PC-9 (cell line): Measurements from ENCODE around the gene REEP2. TPM values are rescaled to one million over a fixed set of nuclear protein-coding genes. Genes with fewer than 3 reads are reported as not detected.

ENCODE experiments used
- BruUV-seq: library from RNA; stranded (reverse); fragments of 400-500 nt; replicated peaks from 2 replicates; lab custom pipeline; 2021; lab: Mats Ljungman, UMichigan
- CTCF ChIA-PET: fragments of 300-600 bp; sonication (Branson Sonifier 250); formaldehyde crosslinking; loops from one replicate; lab custom pipeline; 2022; ENCODE audit warnings: antibody characterized with exemption; lab: Charles Lee
- POLR2A ChIA-PET: fragments of 300-600 bp; sonication (Branson Sonifier 250); formaldehyde crosslinking; loops from one replicate; lab custom pipeline; 2022; ENCODE audit warnings: antibody characterized with exemption; ENCODE audit not compliant: unreplicated experiment; lab: Charles Lee
- DNase-seq, 2 experiments: peaks; one replicate each; pipeline versions ENCODE4 v3.0.0 to v3.0.0-alpha.2; 2015 to 2022; ENCODE audit warnings: mixed read lengths in 1 of 2
- H2AFZ ChIP-seq: fragments of 200-600 bp; sonication (generic); 2 replicates; pipeline ENCODE4 v1.8.1; 2017; ENCODE audit warnings: antibody characterized with exemption
- H3F3A ChIP-seq: fragments of 200-600 bp; sonication (generic); 2 replicates; pipeline ENCODE4 v1.8.1; 2017; ENCODE audit warnings: antibody characterized with exemption, mild to moderate bottlenecking, low read depth; ENCODE audit not compliant: insufficient read depth
- H3K27ac ChIP-seq: fragments of 200-600 bp; sonication (generic); 2 replicates; pipeline ENCODE4 v1.6.1; 2016; ENCODE audit warnings: mixed run types
- H3K27me3 ChIP-seq: fragments of 200-600 bp; sonication (generic); 2 replicates; pipeline ENCODE4 v1.6.1; 2016; ENCODE audit warnings: low read depth, mixed run types; ENCODE audit not compliant: insufficient read depth
- H3K36me3 ChIP-seq: fragments of 200-600 bp; sonication (generic); 2 replicates; pipeline ENCODE4 v1.6.1; 2016; ENCODE audit warnings: low read depth, mixed run types
- H3K4me1 ChIP-seq: fragments of 200-600 bp; sonication (generic); replicated peaks from 2 replicates; pipeline ENCODE4 v1.6.1; 2016; ENCODE audit warnings: mixed run types; ENCODE audit not compliant: insufficient read depth
- H3K4me2 ChIP-seq: fragments of 200-600 bp; sonication (generic); 2 replicates; pipeline ENCODE4 v1.6.1; 2017; ENCODE audit warnings: mixed run types
- H3K4me3 ChIP-seq: fragments of 200-600 bp; sonication (generic); 2 replicates; pipeline ENCODE4 v1.6.1; 2016; ENCODE audit warnings: mixed run types
- H3K79me2 ChIP-seq: fragments of 200-600 bp; sonication (generic); 2 replicates; pipeline ENCODE4 v1.6.1; 2017; ENCODE audit warnings: low read depth, mixed run types
- H3K9me2 ChIP-seq: fragments of 200-600 bp; sonication (generic); 2 replicates; pipeline ENCODE4 v1.8.1; 2017; ENCODE audit warnings: mild to moderate bottlenecking; ENCODE audit not compliant: insufficient read depth
- H3K9me3 ChIP-seq: fragments of 200-600 bp; sonication (generic); 2 replicates; pipeline ENCODE4 v1.8.1; 2016; ENCODE audit warnings: low read depth; ENCODE audit not compliant: insufficient read depth
- H4K20me1 ChIP-seq: fragments of 200-600 bp; sonication (generic); 2 replicates; pipeline ENCODE4 v1.8.1; 2017; ENCODE audit not compliant: insufficient read depth
- EZH2 ChIP-seq: fragments of 200-600 bp; sonication (generic); IDR thresholded peaks from 2 replicates; pipeline ENCODE4 v1.8.0; 2017; ENCODE audit warnings: antibody characterized with exemption, low read depth
- intact Hi-C: fragments of 100-400 bp; cut with micrococcal nuclease; formaldehyde crosslinking; loops from one replicate; pipeline ENCODE4 v1.10.0; 2022; ENCODE audit not compliant: unreplicated experiment
- total RNA-seq: library from RNA; stranded (reverse); gene quantifications from 2 replicates; pipeline ENCODE4 v1.2.3, GENCODE V29; 2021
- TF ChIP-seq, protein P1 (sequence below): fragments of 200-600 bp; sonication (generic); conservative IDR thresholded peaks from 2 replicates; pipeline ENCODE4 v1.6.1; 2017; ENCODE audit warnings: mixed run types, antibody characterized with exemption, mild to moderate bottlenecking, moderate library complexity

Gene REEP2
- total RNA-seq, 1 experiment from 2014 or later, result 0.87 TPM

DNA sequence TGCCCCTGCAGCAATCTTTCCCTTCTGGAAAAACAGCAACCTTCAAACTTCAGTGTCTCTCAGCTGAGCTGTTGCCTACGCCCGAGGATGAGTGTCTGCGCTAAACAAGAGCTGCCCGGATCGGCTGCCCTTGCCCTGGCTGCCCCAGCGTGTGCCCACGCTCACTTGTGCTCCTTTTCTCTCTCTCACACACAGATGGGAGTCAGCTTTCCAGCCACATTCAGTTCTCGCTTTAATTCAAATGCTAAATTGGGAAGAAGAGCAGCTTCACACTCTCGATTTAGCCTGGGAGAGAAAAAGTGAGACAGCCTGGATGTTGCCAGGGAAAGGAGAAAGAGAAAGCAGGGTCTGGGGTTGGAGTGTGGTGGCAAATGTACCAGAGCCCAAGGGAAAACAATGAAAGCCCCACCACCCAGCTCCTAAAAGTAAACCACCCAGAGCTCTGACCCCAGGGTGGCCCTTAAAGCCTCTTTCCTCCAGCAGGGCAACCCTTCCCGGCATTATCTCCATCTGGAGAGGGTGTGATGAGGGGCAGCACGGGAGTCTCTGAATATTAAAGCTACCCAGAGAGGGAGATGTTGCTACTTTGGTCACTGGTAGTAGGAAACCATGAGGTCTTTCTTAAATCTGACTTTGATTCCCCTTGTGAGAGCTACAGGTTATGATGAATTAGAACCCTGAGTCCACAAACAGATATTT is 16.5 kb downstream of the REEP2 start:
- no TSS peak for BruUV-seq
- H3K36me3 ChIP-seq, result no peaks in the 10 kb centered on the region
- H3K79me2 ChIP-seq, result no peaks in the 10 kb centered on the region
- H3K4me3 ChIP-seq, result no peak overlapping the region
- no peaks in the 10 kb centered on the region for H3F3A ChIP-seq
- no peaks in the 10 kb centered on the region for H3K9me3 ChIP-seq
- H3K4me1 ChIP-seq, result no peaks in the 10 kb centered on the region
- H3K27me3 ChIP-seq, result 0 out of 2 replicates have a peak, but pooled peaks cover 8% of the 10 kb centered on the region
- no peaks in the 10 kb centered on the region for H3K9me2 ChIP-seq
- TF ChIP-seq EZH2, result no peak
- TF ChIP-seq, protein P1, sequence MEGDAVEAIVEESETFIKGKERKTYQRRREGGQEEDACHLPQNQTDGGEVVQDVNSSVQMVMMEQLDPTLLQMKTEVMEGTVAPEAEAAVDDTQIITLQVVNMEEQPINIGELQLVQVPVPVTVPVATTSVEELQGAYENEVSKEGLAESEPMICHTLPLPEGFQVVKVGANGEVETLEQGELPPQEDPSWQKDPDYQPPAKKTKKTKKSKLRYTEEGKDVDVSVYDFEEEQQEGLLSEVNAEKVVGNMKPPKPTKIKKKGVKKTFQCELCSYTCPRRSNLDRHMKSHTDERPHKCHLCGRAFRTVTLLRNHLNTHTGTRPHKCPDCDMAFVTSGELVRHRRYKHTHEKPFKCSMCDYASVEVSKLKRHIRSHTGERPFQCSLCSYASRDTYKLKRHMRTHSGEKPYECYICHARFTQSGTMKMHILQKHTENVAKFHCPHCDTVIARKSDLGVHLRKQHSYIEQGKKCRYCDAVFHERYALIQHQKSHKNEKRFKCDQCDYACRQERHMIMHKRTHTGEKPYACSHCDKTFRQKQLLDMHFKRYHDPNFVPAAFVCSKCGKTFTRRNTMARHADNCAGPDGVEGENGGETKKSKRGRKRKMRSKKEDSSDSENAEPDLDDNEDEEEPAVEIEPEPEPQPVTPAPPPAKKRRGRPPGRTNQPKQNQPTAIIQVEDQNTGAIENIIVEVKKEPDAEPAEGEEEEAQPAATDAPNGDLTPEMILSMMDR, result no peak
- no peak overlapping the region for H3K27ac ChIP-seq
- no peak overlapping the region for H3K4me2 ChIP-seq
- intact Hi-C loops, result no loop called here
- ChIA-PET CTCF (interaction anchor here (0.6 kb wide), 1 partner anchor 475 kb away, joined by 5 read pairs; no protein-coding TSS in a partner anchor), POLR2A (interaction anchor here (0.7 to 0.9 kb wide), 2 partner anchors 71 to 954 kb away, joined by 4 read pairs; no protein-coding TSS in a partner anchor)
- no peak overlapping the region for H2AFZ ChIP-seq
- H4K20me1 ChIP-seq, result no peaks in the 10 kb centered on the region
- no peak for DNase-seq

DNA sequence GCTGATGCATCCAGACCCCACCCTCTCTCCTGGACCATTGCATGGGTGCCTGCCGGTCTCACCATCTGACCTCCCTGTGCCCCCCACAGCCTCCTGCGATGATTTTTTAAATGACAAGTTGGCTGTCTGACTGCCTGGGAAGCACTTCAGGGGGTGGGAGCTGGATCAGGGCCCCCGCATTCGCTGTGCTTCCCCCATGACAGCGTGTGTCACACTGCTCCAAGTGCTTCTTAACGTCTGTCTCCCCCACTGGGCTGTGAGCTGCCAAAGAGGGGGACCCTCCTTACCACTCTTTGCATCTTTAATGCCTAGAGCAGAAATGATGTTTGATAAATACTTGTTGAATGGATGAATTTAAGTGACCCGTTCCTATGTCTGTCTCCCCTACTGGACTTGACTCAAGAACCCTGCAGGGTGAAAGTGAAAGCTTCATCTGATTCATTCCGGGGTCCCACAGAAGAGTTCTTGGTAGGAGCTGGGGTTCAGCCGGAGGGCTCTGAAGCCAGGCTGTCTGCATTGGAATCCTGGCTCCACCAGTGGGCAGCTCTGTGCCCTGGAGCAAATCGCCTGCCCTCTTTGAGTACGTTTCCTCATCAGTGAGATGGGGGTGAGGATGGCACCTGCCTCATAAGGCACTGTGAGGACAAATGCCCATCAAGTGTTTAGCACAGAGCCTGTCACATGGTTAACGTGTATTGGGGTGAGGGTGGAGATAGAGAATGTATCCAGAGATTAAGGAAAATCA is 18.8 kb downstream of the REEP2 start:
- Histone ChIP-seq H4K20me1 (no peaks in the 10 kb centered on the region), H3K27ac (no peak overlapping the region), H3K36me3 (no peaks in the 10 kb centered on the region), H3K79me2 (no peaks in the 10 kb centered on the region), H3K4me1 (no peaks in the 10 kb centered on the region), H3K4me3 (no peak overlapping the region), H3F3A (peaks cover 4% of the 10 kb centered on the region; the same call in 1 of the 2 replicates), H3K27me3 (0 out of 2 replicates have a peak, but pooled peaks cover 8% of the 10 kb centered on the region), H2AFZ (no peak overlapping the region), H3K4me2 (no peak overlapping the region), H3K9me2 (no peaks in the 10 kb centered on the region), H3K9me3 (no peaks in the 10 kb centered on the region)
- DNase-seq, result no peak
- intact Hi-C loops, result no loop called here
- ChIA-PET POLR2A (no interaction called here), CTCF (no interaction called here)
- TF ChIP-seq, protein P1, result no peak
- no peak for TF ChIP-seq EZH2
- no TSS peak for BruUV-seq

DNA sequence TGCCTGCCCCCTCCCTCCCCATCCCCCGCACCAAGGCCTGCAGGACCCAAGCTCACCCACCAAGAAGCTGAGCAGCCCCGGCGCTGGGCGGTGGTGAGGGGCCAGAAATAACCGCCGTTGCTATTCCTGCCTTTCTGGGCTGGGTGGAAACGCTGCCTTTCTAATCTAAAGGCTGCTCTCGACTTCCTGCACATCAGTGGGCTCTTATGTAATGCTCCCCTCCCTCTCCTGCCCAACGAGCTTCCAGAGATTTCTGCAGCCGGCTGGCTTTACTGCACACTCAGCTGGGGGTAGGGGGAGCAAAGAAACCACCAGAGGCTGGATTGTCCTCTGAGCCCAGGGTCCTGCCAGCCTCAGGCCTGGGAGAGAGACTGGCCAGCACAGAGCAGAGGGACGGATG is 19.5 kb downstream of the REEP2 start:
- Histone ChIP-seq H3K4me2 (no peak overlapping the region), H3K27me3 (0 out of 2 replicates have a peak, but pooled peaks cover 8% of the 10 kb centered on the region), H2AFZ (no peak overlapping the region), H3K4me3 (no peak overlapping the region), H3F3A (peaks cover 4% of the 10 kb centered on the region; the same call in 1 of the 2 replicates), H3K9me2 (no peaks in the 10 kb centered on the region), H3K4me1 (peaks cover 2% of the 10 kb centered on the region), H3K27ac (no peak overlapping the region), H3K9me3 (no peaks in the 10 kb centered on the region), H3K79me2 (no peaks in the 10 kb centered on the region), H3K36me3 (no peaks in the 10 kb centered on the region), H4K20me1 (no peaks in the 10 kb centered on the region)
- ChIA-PET CTCF (no interaction called here), POLR2A (no interaction called here)
- intact Hi-C loops, result no loop called here
- DNase-seq, result no peak
- no TSS peak for BruUV-seq
- TF ChIP-seq, protein P1, result no peak
- TF ChIP-seq EZH2, result no peak
